ENCODE results near the gene TM9SF1. TPM values are rescaled to one million over a fixed set of nuclear protein-coding genes. Genes with fewer than 3 reads are reported as not detected.

Gene TM9SF1
- total and polyA plus RNA-seq, 2 of the 13 experiments (the other 11 are each of a cell fraction or from before 2014, with no cell fraction given), result 83.2 to 110 TPM

GRCh38 chr14:24233538-24233866, 38.3 kb upstream of the TM9SF1 start (continued):
- TF ChIP-seq TERF1 (CRISPR knock-in tag; IDR thresholded peaks at IDR 0.05), result no peak
- TF ChIP-seq LRRFIP1 (CRISPR knock-in tag; conservative IDR thresholded peaks at IDR 0.05), result no peak
- TF ChIP-seq ZSCAN22 (CRISPR knock-in tag; IDR thresholded peaks at IDR 0.05), result no peak
- no peak for TF ChIP-seq ELF4 (CRISPR knock-in tag; IDR thresholded peaks at IDR 0.05; ENCODE audit: borderline replicate concordance)
- TF ChIP-seq KLF12 (CRISPR knock-in tag; IDR thresholded peaks at IDR 0.05; ENCODE audit: borderline replicate concordance), result no peak
- TF ChIP-seq ZNF441 (CRISPR knock-in tag; IDR thresholded peaks at IDR 0.05; ENCODE audit: borderline replicate concordance), result no peak
- TF ChIP-seq ARID2 (CRISPR knock-in tag; IDR thresholded peaks at IDR 0.05; ENCODE audit: borderline replicate concordance), result no peak
- no peak for TF ChIP-seq ZKSCAN1 (IDR thresholded peaks at IDR 0.05; ENCODE audit: low read length)
- no peak for TF ChIP-seq ZNF747 (CRISPR knock-in tag; IDR thresholded peaks at IDR 0.05; ENCODE audit: borderline replicate concordance)
- no peak for TF ChIP-seq ZNF232 (CRISPR knock-in tag; IDR thresholded peaks at IDR 0.05; ENCODE audit: borderline replicate concordance)
- peak; percentile 48 for TF ChIP-seq PCBP2 (optimal IDR thresholded peaks at IDR 0.05; ENCODE audit: low read depth, low read length, poor library complexity, severe bottlenecking)
- no peak for TF ChIP-seq MIER3 (CRISPR knock-in tag; IDR thresholded peaks at IDR 0.05; ENCODE audit: borderline replicate concordance)
- no peak for TF ChIP-seq MIER2 (CRISPR knock-in tag; IDR thresholded peaks at IDR 0.05)
- no peak for TF ChIP-seq ZNF326 (CRISPR knock-in tag; IDR thresholded peaks at IDR 0.05; ENCODE audit: borderline replicate concordance)
- no peak for TF ChIP-seq ZNF597 (CRISPR knock-in tag; IDR thresholded peaks at IDR 0.05)
- no peak for TF ChIP-seq STAG1 (CRISPR knock-in tag; IDR thresholded peaks at IDR 0.05)
- TF ChIP-seq U2AF1 (optimal IDR thresholded peaks at IDR 0.05; ENCODE audit: low read depth, low read length), result no peak
- TF ChIP-seq ZNF580 (CRISPR knock-in tag; IDR thresholded peaks at IDR 0.05; ENCODE audit: borderline replicate concordance, low read depth), result no peak
- TF ChIP-seq ZNF777 (CRISPR knock-in tag; IDR thresholded peaks at IDR 0.05), result no peak
- TF ChIP-seq CSRNP1 (CRISPR knock-in tag; IDR thresholded peaks at IDR 0.05), result no peak
- peak; percentile 85 for TF ChIP-seq ZNF281 (CRISPR knock-in tag; IDR thresholded peaks at IDR 0.05; ENCODE audit: borderline replicate concordance)
- no peak; the same call in 1 of the 2 replicates for TF ChIP-seq HOXA3 (CRISPR knock-in tag; IDR thresholded peaks at IDR 0.05)
